ENCODE data around the gene SEC16A. TPM values are rescaled to one million over a fixed set of nuclear protein-coding genes. Genes with fewer than 3 reads are reported as not detected.
A peak's percentile ranks its signal among the peaks of the same experiment; 100 is the strongest.

SEC16A gene
- total and polyA plus RNA-seq, 2 donors from 2014 or later = 37.0 to 67.1 TPM

GRCh38 chr9:136432591-136432990 lies 50.2 kb downstream of the SEC16A start:
- DNase-seq = peak in 1 of 5 donors; percentile 66
- Histone ChIP-seq H3K27ac (ENCODE audit: low read depth in 2 of 2, low read length in 2 of 2) (no peak overlapping the region), H3K4me1 (ENCODE audit: control insufficient read depth in 2 of 3, insufficient read depth in 2 of 3, low read depth in 1 of 3, low read length in 3 of 3) (peaks cover 0 to 9% (median 0%) of the 10 kb centered on the region in 3 donors), H3K4me3 (ENCODE audit: low read length in 3 of 3) (no peak overlapping the region), H3K9ac (ENCODE audit: low read length in 3 of 3) (no peak overlapping the region), H3K9me3 (ENCODE audit: control insufficient read depth in 2 of 3, insufficient read depth in 1 of 3, low read length in 3 of 3) (no peaks in the 10 kb centered on the region), H3K27me3 (ENCODE audit: control insufficient read depth, insufficient read depth, low read length) (no peaks in the 10 kb centered on the region), H3K36me3 (ENCODE audit: control insufficient read depth in 2 of 3, insufficient read depth in 3 of 3, low read length in 3 of 3) (peaks cover 0 to 7% (median 0%) of the 10 kb centered on the region in 3 donors)
- no peak for FAIRE-seq
- no peak for TF ChIP-seq CTCF (IDR thresholded peaks at IDR 0.05; ENCODE audit: borderline replicate concordance, extremely low read depth, insufficient read depth)
- intact Hi-C loops (cut with DNase I) = no loop called here

GRCh38 chr9:136431782-136432350 lies 51.0 kb downstream of the SEC16A start:
- Histone ChIP-seq H3K9ac (ENCODE audit: low read length in 3 of 3) (no peak overlapping the region), H3K9me3 (ENCODE audit: control insufficient read depth in 2 of 3, insufficient read depth in 1 of 3, low read length in 3 of 3) (no peaks in the 10 kb centered on the region), H3K36me3 (ENCODE audit: control insufficient read depth in 2 of 3, insufficient read depth in 3 of 3, low read length in 3 of 3) (peaks cover 0 to 7% (median 0%) of the 10 kb centered on the region in 3 donors), H3K27me3 (ENCODE audit: control insufficient read depth, insufficient read depth, low read length) (no peaks in the 10 kb centered on the region), H3K27ac (ENCODE audit: low read depth in 2 of 2, low read length in 2 of 2) (no peak overlapping the region), H3K4me3 (ENCODE audit: low read length in 3 of 3) (no peak overlapping the region), H3K4me1 (ENCODE audit: control insufficient read depth in 2 of 3, insufficient read depth in 2 of 3, low read depth in 1 of 3, low read length in 3 of 3) (peaks cover 0 to 1% (median 0%) of the 10 kb centered on the region in 3 donors)
- DNase-seq (peak in 1 of 5 donors; percentile 73), FAIRE-seq (no peak)
- no peak for TF ChIP-seq CTCF (IDR thresholded peaks at IDR 0.05; ENCODE audit: borderline replicate concordance, extremely low read depth, insufficient read depth)
- intact Hi-C loops (cut with DNase I) = no loop called here

GRCh38 chr9:136430588-136431234 lies 52.1 kb downstream of the SEC16A start:
- Histone ChIP-seq H3K9ac (ENCODE audit: low read length in 3 of 3) (no peak overlapping the region), H3K4me1 (ENCODE audit: control insufficient read depth in 2 of 3, insufficient read depth in 2 of 3, low read depth in 1 of 3, low read length in 3 of 3) (no peaks in the 10 kb centered on the region), H3K27me3 (ENCODE audit: control insufficient read depth, insufficient read depth, low read length) (no peaks in the 10 kb centered on the region), H3K9me3 (ENCODE audit: control insufficient read depth in 2 of 3, insufficient read depth in 1 of 3, low read length in 3 of 3) (no peaks in the 10 kb centered on the region), H3K4me3 (ENCODE audit: low read length in 3 of 3) (no peak overlapping the region), H3K27ac (ENCODE audit: low read depth in 2 of 2, low read length in 2 of 2) (no peak overlapping the region), H3K36me3 (ENCODE audit: control insufficient read depth in 2 of 3, insufficient read depth in 3 of 3, low read length in 3 of 3) (peaks cover 0 to 7% (median 0%) of the 10 kb centered on the region in 3 donors)
- FAIRE-seq = no peak
- intact Hi-C loops (cut with DNase I) = no loop called here
- TF ChIP-seq CTCF (IDR thresholded peaks at IDR 0.05; ENCODE audit: borderline replicate concordance, extremely low read depth, insufficient read depth) = no peak
- DNase-seq = peak in 1 of 5 donors; percentile 53
